Measurements from ENCODE around the gene HOXC5.

The HOXC5 gene

DNA sequence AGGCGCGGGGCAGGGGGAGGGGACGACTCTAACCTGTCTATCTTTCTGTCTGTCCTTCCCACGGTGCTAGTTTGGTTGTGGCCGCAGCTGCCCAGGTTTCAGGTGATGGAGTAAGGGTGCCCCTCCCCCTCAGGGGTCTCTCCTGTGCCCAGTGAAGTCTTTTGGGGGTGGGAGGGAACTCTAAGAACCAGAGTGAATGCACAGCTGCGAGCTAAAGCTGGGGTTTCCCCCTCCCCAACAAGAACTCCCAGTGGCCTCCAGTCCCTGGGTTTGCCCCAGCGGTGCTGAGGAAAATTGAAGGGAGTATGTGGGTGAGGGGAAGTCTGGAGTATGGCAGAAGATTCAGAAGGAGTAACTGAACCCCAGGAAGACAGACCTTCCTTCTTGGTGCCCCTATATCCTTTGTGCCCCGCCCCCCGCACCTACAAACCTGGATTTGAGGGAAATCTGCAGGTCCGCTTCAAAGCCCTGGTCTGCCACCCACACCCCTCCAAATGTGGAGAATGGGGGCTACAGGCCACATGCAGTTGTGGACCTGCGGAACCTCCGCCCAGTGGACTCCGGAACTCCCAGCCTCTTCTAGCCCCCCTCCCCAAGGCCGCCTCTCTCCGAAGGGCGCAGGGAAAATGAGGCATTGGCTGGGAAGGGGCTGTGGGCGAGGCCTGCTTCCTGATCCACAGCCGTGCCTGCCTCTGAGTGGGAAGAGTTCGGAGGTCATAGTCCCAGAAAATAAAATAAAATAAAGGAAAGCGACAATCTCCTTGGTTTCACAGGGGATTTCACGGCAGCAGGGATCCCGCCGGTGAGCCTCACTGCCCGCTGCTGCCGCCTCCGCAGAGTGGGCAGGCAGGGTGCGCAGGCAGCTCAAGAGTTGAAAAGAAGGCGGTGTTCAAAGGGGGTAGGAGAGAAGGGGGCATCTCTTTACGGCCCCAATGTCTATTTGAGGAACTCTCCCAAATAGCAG is 36.3 kb upstream of the HOXC5 start:
- no peak for DNase-seq

DNA sequence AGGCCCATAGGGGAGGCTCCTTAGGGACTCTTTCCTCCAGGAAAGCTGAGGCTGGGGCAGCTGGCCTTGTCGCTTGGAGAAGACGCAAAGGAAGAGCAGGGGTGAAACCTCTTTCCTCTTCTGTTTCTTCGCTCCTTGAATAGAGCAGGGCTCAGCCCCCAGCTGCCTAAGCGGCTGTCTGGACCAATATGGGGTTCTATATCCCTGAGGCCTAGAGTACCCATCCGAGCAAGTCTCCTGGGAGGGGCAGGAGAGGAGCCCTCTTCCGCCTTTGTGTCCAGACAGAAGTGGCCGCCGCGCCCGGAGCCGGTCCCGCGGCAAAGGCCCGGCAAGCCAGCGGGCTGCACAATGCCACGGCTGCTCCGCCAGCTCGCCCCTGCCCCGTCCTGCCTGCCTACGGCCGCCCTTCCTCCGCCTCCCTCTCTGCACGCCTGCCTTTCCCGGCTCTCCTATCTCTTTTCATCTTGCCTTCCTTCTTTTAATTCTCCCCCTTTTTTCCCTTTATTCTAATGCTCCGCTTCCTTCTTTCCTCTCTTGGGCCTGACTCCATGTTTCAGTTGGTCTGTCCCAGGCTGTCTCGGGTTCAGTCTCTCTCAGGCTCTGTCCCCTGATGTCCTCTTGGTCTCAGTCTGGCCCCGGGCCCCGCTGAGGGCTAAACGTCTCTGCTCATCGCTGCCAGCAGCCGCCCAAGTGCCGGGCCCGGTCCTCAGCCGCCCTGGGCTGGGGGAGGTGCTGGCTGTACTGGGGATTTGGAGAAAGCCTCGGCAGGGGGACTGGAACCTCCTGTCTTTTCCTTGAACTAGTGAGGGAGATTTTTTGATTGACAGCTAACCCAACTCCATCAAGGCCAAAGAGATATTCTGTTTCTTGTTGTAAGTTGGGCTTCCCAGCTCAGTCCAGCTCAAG is 35.4 kb upstream of the HOXC5 start:
- no peak for DNase-seq

- no peak for DNase-seq
These were observed 34.5 kb upstream of the HOXC5 start for GRCh38 chr12:53998110-53998899.

DNA sequence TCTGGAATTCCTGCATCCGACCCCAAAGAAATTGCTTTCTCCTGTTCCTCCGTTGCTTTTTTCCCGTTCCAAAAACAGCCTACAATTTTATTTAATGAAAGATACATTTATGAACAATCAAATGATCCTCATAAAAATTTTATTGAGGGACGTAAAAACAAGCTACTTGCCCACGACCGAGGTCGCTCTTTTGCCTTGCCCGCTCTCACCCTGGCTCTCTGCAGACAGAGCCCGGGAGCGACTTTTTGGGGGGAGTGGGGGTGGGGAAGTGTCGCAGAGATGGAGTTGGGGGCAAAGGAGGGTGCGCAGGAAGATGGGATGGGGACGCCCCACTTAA is 34.0 kb upstream of the HOXC5 start:
- no peak for DNase-seq

GRCh38 chr12:53999559-54000115 is 33.2 kb upstream of the HOXC5 start:
- peak; percentile 11 for DNase-seq

GRCh38 chr12:54000116-54001114 is 32.4 kb upstream of the HOXC5 start, which contains the start of gene HOXC9:
TSS of gene HOXC9 (plus strand) at chr12:54000161. CDS start at chr12:54000189, 28 bp downstream.
- no peak for DNase-seq

GRCh38 chr12:54001283-54002187 is 31.3 kb upstream of the HOXC5 start:
- no peak for DNase-seq

GRCh38 chr12:54002278-54002914 is 30.5 kb upstream of the HOXC5 start:
- no peak for DNase-seq

- DNase-seq, result no peak
These were observed 29.9 kb upstream of the HOXC5 start for GRCh38 chr12:54002915-54003389.

- DNase-seq, result no peak
These were observed 29.2 kb upstream of the HOXC5 start for GRCh38 chr12:54003625-54004024.

DNA sequence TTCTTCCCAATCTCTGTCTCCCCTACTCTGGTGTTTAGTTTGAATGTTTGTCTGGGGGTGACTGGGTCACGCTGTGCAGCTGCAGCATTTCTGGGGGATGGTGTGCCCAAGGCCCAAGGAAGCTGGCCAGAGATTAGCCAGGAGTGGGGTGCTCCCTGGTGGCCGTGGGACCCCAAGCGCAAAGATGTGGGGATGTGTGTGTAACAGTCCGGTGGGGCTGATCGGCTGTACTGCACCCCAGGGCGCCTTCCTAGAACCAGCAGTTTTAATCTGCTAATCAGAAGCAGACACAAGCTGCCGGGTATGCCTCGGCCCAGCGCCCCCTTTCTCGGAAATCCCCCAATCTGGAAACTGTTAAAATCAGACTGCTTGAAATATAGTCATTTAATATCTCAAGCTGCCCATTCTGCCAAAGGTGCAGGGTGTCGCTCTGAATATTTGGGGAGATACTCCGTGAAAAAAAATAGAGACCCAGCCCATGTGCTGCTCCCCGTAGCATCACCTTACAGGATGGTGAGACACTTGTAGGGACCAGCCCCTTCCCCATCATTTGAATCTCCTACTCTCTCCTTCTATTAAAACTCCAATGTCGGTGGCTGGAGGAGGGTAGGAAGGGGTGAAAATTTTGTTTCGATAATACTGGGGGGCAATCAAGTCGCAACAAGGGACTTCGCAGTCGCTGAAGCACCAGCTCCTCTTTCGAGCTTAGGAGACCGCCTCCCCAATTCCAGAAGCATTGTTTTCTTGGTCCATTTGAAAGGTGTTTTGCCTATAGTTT is 28.6 kb upstream of the HOXC5 start:
- no peak for DNase-seq

GRCh38 chr12:54004841-54005530 is 27.9 kb upstream of the HOXC5 start:
- no peak for DNase-seq

DNA sequence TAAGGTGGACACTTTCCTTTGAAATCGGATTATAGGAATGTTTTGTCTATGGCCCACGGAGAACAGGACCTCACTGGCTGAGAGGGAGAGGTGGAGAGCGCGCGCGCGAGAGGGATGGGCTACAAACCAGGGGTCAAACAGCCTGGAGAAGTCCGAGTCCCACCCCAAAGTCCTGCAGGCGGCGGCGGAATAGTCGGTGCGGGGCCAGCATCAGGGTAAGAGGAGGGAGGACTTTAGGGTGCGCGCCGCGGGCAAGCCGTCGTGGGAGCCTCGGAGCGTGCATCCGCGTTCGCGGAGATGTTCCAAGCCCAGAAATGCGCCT is 27.4 kb upstream of the HOXC5 start:
- DNase-seq, result no peak

GRCh38 chr12:54005853-54006558 is 26.8 kb upstream of the HOXC5 start:
- peak; percentile 38 for DNase-seq

DNA sequence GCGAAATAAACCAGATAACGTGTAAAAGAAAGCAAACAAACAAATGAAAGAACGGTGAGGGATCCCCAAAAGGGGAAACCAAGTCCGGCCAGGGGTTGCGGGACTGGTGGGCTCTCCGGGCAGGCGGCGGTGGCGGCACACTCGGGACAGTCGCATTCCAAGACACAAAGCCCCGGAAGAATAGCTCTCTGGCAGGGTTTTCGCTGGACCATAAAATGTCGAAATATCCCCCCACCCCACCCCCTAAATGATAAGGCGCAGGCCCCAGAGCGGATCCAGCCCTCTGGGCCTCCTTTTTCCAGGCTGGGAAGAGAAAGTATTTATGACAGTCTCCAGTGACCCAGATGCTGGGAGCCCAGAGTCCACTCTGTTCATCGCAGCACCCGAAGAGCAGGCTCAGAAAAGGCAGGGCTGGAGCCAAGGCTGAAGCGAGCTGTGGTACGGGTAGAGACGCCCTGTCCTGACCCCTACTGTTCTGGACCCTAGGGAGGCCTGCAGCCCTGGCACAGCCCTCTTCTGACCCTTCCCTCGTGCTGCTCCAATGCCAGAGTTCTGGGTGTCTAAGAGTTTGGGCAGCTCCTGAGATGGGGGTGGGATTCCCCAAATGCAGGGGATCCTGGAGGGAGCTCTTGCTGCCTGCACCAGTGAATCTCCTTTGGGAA is 26.2 kb upstream of the HOXC5 start:
- no peak for DNase-seq

DNA sequence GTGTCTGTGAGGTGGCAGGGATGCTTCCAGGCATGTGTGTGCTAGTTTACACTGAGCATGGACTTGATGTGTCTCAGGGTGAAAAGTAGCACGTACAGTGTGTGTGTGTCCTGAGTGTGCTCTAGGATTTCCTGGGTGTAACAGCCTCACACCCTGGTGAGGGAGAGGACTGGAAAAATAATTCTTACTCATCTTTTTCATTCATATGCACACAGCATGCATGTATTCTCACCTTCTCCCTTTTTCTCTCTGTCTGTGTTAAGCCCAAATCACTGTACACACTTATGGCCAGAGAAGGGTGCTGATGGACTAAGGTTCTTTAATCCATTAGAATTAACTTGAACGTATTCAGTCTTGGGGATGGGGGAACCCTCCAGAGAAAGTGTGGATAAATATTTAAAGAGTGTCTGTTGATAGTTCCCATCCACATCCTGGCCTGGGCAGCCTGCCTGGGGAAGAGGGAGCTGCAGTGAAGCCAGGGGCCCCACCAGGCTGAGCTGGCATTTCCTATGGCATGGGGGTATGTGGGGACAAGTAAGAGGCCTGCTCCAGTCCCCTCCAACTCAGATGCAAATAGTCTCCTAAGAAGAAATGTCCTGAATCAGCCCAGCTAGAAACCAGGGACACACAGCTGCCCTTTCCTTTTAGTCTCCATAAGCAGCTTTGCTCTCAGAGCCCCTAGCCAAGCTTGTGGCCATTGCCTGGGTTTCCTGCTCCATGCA is 25.2 kb upstream of the HOXC5 start:
- no peak for DNase-seq
